GM21619 (cell line): Measurements from ENCODE around the gene PXDN.
"Not testable (repeated sequence)": the region's sequence is repeated elsewhere in the genome, so short reads cannot be mapped to it uniquely, and the experiment has no call there.

Experiments used
- ATAC-seq: cut with Tn5 transposase; IDR thresholded peaks from one replicate; pipeline ENCODE4 v1.9.1; 2021; ENCODE audit not compliant: unreplicated experiment

The PXDN gene

GRCh38 chr2:1724351-1724750 is 20.0 kb downstream of the PXDN start:
- not testable (repeated sequence) for ATAC-seq

GRCh38 chr2:1723397-1724042 is 20.8 kb downstream of the PXDN start:
- ATAC-seq: no peak

GRCh38 chr2:1722692-1723091 is 21.6 kb downstream of the PXDN start:
- ATAC-seq: no peak

GRCh38 chr2:1721706-1722646 is 22.3 kb downstream of the PXDN start:
- ATAC-seq: no peak

- no peak for ATAC-seq
Measured at GRCh38 chr2:1718339-1719220, 25.7 kb downstream of the PXDN start.

- ATAC-seq: no peak
Measured at GRCh38 chr2:1717113-1717512, 27.2 kb downstream of the PXDN start.

- ATAC-seq: no peak
Measured at GRCh38 chr2:1716441-1716840, 27.9 kb downstream of the PXDN start.

- ATAC-seq: not testable (repeated sequence)
Measured at GRCh38 chr2:1716014-1716305, 28.4 kb downstream of the PXDN start.

GRCh38 chr2:1715184-1716013 is 28.9 kb downstream of the PXDN start:
- ATAC-seq: no peak

GRCh38 chr2:1714291-1715064 is 29.8 kb downstream of the PXDN start:
- no peak for ATAC-seq

- no peak for ATAC-seq
Measured at GRCh38 chr2:1713839-1714236, 30.5 kb downstream of the PXDN start.

GRCh38 chr2:1713142-1713838 is 31.0 kb downstream of the PXDN start:
- ATAC-seq: no peak

- ATAC-seq: no peak
Measured at GRCh38 chr2:1709946-1710560, 34.3 kb downstream of the PXDN start.

GRCh38 chr2:1709335-1709605 is 35.0 kb downstream of the PXDN start:
- no peak for ATAC-seq

GRCh38 chr2:1708476-1709334 is 35.6 kb downstream of the PXDN start:
- ATAC-seq: no peak

GRCh38 chr2:1707771-1708418 is 36.4 kb downstream of the PXDN start:
- ATAC-seq: no peak

GRCh38 chr2:1706089-1706841 is 38.0 kb downstream of the PXDN start:
- ATAC-seq: not testable (repeated sequence)
